ENCODE data around the gene CARS1.

DNA sequence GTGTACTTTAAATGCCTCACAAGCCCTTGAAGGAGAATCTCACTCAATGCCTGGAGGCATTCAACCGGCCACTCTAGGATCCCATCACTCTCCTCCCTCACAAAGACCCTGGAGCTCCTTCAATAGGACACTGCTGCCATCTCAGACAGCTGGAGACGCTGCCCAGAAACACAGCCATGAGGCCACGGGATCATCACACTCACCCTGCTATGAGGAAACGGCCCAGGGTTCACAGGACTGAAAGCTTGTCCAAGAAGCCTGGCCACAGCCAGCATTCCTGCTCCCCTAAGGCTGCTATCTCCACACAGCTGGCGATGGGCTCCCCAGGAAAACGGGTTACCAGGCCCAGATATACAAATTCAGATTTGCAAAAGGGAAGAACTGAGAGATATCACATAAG, 13.2 kb downstream of the CARS1 start:
- TF ChIP-seq, protein P1, sequence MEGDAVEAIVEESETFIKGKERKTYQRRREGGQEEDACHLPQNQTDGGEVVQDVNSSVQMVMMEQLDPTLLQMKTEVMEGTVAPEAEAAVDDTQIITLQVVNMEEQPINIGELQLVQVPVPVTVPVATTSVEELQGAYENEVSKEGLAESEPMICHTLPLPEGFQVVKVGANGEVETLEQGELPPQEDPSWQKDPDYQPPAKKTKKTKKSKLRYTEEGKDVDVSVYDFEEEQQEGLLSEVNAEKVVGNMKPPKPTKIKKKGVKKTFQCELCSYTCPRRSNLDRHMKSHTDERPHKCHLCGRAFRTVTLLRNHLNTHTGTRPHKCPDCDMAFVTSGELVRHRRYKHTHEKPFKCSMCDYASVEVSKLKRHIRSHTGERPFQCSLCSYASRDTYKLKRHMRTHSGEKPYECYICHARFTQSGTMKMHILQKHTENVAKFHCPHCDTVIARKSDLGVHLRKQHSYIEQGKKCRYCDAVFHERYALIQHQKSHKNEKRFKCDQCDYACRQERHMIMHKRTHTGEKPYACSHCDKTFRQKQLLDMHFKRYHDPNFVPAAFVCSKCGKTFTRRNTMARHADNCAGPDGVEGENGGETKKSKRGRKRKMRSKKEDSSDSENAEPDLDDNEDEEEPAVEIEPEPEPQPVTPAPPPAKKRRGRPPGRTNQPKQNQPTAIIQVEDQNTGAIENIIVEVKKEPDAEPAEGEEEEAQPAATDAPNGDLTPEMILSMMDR (IDR thresholded peaks at IDR 0.05; ENCODE audit: low read depth, low read length, poor library complexity, severe bottlenecking) = no peak
- TF ChIP-seq EZH2phosphoT487 (IDR thresholded peaks at IDR 0.05; ENCODE audit: borderline replicate concordance, low read length) = no peak

All from DOHH2 (cell line).